GM18519 (cell line): ENCODE results near the gene NFKBIE.

Experiments used
- ATAC-seq: cut with Tn5 transposase; IDR thresholded peaks from one replicate; pipeline ENCODE4 v1.9.1; 2021; ENCODE audit warnings: mild to moderate bottlenecking, moderate library complexity; ENCODE audit not compliant: unreplicated experiment, low FRiP score

The NFKBIE gene

GRCh38 chr6:44275271-44275748 lies 10.0 kb upstream of the NFKBIE start:
- ATAC-seq = no peak

- no peak for ATAC-seq
Observed at GRCh38 chr6:44273617-44274016, 8.3 kb upstream of the NFKBIE start.

GRCh38 chr6:44272999-44273566 lies 7.7 kb upstream of the NFKBIE start:
- no peak for ATAC-seq

GRCh38 chr6:44272529-44272928 lies 7.2 kb upstream of the NFKBIE start:
- ATAC-seq = no peak

GRCh38 chr6:44271914-44272313 lies 6.6 kb upstream of the NFKBIE start:
- no peak for ATAC-seq

GRCh38 chr6:44271406-44271723 lies 6.0 kb upstream of the NFKBIE start:
- no peak for ATAC-seq

DNA sequence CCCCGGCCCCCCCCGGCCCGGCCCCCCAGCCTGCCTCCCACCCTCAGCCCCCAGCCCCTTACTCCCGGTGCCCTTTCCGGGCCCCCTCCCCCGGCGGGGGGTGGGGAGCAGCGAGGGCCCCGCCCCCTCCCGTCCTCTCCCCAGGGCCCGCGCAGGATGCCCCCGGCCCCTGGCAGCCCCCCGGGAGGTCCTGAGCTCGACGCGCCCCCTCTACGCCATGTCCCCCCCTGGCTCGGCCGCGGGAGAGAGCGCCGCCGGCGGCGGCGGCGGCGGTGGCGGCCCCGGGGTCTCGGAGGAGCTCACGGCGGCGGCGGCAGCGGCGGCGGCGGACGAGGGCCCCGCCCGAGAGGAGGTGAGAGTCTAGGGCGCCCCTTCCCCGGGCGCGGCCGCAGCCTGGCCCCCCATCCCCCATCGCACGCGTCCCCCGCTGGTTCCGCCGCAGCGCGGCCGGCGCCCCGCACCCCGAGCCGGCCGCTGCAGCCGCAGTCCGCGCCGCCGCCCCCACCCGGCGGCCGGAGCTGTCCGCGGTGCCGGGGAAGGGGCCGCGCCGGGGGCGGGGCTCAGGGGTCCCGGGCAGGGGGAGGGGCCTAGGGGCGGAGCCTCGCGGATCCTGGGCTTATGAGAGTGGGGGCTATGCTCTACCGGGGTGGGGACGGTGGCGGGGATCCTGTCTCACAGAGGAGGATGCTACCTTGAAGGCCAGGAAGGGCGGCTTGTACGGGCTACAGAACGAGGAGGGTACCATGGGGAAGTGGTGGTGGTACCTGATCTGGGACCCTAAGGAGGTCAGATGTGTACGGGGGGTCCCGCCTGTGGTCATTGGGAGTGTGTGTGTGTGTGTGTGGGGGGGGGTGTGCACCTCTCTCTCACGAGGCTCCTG lies 5.4 kb upstream of the NFKBIE start:
- no peak for ATAC-seq

DNA sequence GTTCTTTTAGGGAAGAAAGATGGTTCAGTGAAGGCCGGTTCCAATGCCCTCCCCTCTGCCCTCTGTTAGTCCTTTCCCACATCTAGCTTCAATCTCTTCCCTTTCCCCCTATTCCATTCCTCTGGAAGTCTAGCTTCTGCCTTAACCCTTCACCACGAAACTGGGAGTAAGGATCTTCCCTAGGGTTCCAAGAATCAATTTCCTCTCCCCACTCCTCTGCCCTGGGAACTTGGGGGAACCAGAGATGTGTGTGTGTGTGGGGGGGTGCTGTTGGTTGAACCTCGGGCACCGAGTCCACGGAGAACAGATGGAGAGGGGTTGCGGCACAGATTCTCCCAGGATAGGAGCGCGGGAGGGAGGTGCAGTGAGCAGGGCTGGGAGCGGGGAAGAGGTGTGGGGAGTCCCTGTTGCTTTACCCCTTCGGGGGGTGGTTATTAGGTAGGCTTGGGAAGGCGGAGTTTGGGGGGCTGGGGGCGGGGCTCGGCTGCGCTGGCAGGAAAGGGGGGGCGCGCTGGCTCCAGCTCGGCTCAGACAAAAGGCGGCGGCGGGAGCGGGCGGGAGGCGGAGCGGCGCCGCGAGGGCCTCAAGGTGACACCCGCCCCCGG lies 4.7 kb upstream of the NFKBIE start, which contains the start of gene TMEM151B:
TMEM151B (plus strand) TSS at position 530 of the 605 bp plus-strand sequence. CDS start 293 bp downstream, outside the sequence.
- no peak for ATAC-seq

DNA sequence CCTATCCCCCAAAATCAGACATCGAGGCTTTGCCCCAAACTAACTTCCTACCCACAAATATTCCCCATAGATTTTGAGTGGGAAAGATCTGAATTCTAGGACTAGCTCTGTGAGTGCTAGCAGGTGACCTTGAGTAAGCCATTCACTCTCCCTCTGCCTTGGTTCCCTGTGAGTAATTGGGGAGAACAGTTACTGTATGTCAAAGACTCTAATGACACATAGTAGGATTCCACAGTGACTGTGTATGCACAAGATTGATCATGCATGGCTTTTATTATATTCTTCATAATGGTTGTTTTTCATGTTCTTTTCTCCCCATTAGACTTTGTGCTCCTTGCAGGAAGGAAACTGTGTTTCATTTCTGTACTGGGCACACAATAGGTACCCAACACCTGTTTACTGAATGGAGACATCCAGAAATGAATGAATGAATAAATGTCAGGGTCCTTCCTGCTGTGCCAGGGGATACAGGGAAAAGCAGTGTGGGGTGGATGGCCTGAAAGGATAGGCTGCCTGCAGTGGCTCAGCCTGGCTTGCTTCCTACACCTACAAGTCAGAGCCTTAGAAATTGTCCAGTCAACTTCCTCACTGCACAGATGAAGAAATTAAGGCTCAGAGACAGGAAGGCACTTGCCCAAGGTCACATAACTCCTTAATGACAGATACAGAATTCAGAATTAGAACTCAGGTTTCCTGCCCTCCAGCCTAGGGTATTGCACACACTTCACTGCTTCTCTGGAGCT lies 4.0 kb upstream of the NFKBIE start:
- ATAC-seq = no peak

GRCh38 chr6:44268095-44268628 lies 2.8 kb upstream of the NFKBIE start:
- no peak for ATAC-seq

- ATAC-seq = no peak
Observed at GRCh38 chr6:44267252-44267651, 1.9 kb upstream of the NFKBIE start.

- ATAC-seq = no peak
Observed at GRCh38 chr6:44266347-44266746, 996 bp upstream of the NFKBIE start.

DNA sequence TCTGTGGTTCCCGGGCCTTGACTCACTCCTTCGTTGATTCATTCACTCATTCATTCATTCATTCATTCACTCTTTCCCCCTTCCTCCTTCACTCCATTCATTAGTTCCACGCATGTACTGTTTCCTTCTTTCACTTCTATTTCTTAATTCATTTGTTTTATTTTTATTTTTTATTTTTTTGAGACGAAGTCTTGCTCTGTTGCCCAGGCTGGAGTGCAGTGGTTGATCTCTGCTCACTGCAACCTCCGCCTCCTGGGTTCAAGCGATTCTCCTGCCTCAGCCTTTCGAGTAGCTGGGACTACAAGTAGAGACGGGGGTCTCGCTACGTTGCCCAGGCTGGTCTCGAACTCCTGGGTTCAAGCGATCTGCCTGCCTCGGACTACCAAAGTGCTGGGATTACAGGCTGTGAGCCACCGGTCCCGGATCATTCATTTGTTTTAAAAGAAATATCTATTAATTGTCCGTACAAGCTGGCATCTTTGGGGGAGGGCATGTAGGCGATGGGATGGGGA lies 427 bp upstream of the NFKBIE start:
- no peak for ATAC-seq

DNA sequence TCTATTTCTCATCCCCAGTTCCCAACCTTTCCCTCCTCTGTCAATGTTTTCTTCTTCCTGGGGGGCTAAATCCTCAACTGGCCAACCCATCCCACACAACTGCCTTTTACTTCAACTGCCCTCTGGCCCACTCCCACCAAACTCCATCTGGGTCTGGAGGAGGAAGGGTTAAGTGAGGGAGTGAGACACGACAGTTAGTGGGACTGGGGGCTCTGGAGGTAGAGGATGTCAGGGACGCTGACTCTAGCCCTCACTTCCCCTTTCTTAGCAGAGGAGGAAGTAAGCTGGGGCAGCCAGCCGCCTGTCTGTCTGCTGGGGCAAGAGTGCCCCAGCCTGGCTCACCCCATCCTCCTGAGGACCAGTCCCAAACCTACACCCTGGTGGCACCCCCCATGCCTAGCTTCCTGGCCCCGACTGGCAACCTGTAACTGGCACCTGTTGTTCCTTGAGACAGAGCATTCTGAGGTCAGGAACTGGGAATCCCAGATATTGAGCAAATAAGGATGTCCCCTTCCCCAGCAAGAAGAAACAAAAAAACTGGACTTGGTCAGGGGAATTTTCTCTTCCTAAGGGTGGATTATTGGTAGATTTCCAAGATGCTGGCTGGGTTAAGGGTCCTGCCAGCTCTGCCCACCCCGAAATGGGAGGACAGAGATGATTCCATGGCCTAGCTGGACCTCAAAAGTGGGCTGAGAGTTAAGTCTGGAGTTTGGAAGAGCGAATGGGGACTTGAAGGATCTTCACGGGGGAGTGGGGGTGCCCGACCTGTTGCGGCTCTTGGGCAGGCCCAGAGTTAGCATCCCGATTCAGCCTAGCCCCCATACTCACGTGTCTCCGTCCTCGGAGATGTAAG lies 971 bp downstream of the NFKBIE start:
- ATAC-seq = no peak

- ATAC-seq = no peak
Observed at GRCh38 chr6:44263354-44264100, 1.8 kb downstream of the NFKBIE start.

- ATAC-seq = no peak
Observed at GRCh38 chr6:44262467-44263353, 2.6 kb downstream of the NFKBIE start.

DNA sequence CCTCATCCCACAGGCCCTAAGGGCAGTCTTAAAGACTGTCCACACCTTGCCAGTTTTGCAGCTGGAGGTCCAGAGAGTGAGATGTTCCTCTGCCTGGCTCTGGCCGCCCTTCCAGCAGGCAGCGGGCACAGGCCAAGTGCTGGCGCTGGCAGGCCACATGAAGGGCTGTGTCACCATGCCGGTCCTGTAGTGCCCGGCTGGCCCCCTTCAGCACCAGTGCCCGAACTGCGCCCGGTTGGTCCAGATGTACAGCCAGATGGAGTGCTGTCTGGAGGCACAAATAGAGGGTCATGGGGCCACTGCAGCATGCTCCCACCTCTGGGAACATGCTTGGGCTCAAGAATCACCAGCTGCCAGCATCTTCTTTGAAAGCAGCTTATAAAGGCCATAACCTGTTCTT lies 3.8 kb downstream of the NFKBIE start:
- ATAC-seq = no peak
